Measurements from ENCODE around the gene SMG7.

The SMG7 gene

DNA sequence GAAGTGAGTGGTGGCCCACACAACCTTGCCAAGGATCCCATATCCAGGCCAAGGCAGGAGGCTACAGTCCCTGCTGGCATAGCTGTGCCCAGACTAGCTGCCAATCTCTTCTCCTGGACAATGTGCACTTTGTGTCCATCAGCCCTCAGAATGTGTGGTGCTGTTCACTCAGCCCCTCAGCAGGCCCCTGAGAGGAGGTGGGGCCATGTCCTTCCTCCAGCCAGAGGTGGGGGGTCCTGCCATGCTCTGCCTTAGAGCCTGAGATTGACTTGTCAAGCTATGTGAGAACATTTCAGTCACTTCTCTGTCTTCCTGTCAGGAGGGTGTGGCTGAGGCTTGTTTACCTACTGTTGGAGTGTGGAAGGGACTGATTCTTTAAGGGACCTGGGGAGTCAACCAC, 116.5 kb downstream of the SMG7 start:
- H3K9me3 ChIP-seq (ENCODE audit: control insufficient read depth, insufficient read depth, low read length) = no peaks in the 10 kb centered on the region
- peaks cover 9% of the 10 kb centered on the region for H3K4me1 ChIP-seq (ENCODE audit: insufficient read depth, low read length)

DNA sequence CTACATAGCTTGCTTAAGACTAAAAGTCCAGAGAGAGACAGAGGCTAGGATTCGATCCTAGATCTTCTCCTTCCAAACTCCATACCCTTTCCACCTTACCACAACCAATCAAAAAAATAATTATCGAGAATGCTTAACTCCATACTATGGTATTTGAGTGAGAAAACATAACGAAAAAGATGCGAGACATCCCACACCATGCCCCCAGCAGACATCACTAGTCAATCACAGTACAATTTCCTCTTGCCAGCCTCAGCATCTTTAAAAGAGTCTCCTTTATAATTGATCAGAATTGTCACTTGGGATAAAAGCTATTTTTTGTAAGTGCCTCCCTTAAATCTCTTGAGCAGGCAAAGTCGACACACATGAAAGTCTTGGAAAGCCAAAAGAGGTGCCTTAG, 117.1 kb downstream of the SMG7 start:
- Histone ChIP-seq H3K9ac (ENCODE audit: low read depth, low read length) (no peak overlapping the region), H3K36me3 (ENCODE audit: insufficient read depth, low read length) (no peaks in the 10 kb centered on the region), H3K4me1 (ENCODE audit: insufficient read depth, low read length) (peaks cover 9% of the 10 kb centered on the region), H3K9me3 (ENCODE audit: control insufficient read depth, insufficient read depth, low read length) (no peaks in the 10 kb centered on the region)

More for the DNA sequence above, 116.5 kb downstream of the SMG7 start:
- H3K9ac ChIP-seq (ENCODE audit: low read depth, low read length) = no peak overlapping the region
- H3K36me3 ChIP-seq (ENCODE audit: insufficient read depth, low read length) = no peaks in the 10 kb centered on the region

DNA sequence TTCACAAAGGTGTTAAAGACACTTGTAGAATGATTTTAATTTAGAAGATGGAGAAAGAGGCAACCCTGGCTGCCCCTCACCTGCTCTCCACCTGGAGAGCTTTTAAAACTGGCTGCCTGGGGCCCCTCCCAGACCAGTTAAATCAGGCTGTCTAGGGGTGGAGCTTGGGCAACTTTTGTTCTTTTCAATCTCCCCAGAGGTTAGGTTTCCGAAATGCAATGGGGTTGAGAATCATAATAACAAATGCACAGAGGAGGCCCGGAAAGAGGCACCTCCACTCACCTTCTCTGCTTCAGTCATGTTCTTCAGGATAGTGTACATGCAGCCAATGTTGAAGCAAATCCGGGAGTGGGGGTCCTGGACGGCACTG, 117.6 kb downstream of the SMG7 start:
- no peak overlapping the region for H3K9ac ChIP-seq (ENCODE audit: low read depth, low read length)
- peaks cover 9% of the 10 kb centered on the region for H3K4me1 ChIP-seq (ENCODE audit: insufficient read depth, low read length)
- H3K36me3 ChIP-seq (ENCODE audit: insufficient read depth, low read length) = no peaks in the 10 kb centered on the region
- no peaks in the 10 kb centered on the region for H3K9me3 ChIP-seq (ENCODE audit: control insufficient read depth, insufficient read depth, low read length)

DNA sequence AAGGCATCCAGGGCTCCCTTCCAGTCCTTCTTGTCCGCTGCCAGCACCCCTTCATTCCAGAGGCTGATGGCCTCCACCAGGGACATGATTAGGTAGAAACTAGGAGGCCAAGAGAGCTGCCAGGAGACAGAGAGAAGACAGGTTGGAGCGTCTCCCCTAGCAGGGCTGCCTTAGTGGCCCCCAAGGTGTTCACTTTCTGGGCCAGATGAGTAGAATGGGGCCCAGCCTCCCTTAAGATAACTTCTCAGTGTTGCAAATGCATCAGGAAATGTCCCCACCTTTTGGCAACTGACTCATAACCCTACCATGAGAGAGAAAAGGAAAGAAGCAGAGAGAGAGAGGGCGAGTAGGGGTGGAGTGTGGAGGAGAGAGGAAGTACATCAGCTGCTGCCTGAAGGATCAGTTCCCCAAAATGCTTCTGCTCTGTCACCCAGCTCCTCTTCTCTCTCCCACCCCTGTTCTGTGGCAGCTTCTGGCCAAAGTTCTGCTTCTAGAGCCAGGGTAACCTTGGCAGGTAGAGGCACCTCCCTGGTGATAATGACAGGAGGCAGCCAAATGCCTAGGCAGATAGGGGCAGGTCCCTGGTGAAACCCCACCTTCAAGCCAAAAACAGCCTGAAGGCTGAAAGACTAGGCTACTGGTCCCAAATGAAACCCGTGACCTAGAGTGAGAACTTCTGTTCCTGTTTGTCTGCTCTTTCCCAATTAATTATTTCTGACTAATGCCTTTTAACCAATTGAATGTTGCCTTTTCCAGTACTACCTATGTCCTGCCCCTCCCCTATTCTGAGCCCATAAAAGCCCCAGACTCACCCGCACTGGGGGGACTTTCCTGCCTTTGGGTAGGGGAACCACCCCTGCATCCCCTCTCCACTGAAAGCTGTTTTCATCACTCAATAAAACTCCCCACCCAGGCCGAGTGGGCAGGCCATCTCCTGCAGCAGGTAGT, 118.2 kb downstream of the SMG7 start, which contains the start of gene NCF2:
Gene NCF2 (minus strand): TSS at position 216 of the 948 bp plus-strand sequence. CDS start 130 bp downstream, at position 86.
- Histone ChIP-seq H3K9me3 (ENCODE audit: control insufficient read depth, insufficient read depth, low read length) (no peaks in the 10 kb centered on the region), H3K4me1 (ENCODE audit: insufficient read depth, low read length) (peaks cover 9% of the 10 kb centered on the region), H3K9ac (ENCODE audit: low read depth, low read length) (no peak within 1 kb of the TSS), H3K36me3 (ENCODE audit: insufficient read depth, low read length) (no peaks in the 10 kb centered on the region)

DNA sequence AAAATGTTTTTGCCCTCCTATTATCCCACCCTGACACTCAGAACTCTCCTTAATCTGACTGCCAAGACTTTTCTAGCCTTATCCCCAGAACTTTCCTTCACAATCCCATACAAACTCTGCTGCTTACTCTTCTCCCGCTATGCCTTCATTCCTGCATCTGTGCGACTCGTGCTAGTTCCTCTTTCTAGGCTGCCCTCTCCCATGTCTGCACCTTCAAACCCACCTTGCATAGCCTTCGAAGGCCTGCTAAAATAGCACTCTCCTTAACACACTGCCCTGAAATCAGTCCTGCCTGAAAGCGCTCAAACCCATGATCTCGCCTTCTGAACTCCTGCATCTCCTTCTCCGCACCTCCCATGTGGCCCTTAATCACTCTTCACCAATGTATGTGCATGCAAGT, 120.4 kb downstream of the SMG7 start:
- Histone ChIP-seq H3K9ac (ENCODE audit: low read depth, low read length) (no peak overlapping the region), H3K9me3 (ENCODE audit: control insufficient read depth, insufficient read depth, low read length) (no peaks in the 10 kb centered on the region), H3K36me3 (ENCODE audit: insufficient read depth, low read length) (no peaks in the 10 kb centered on the region), H3K4me1 (ENCODE audit: insufficient read depth, low read length) (peaks cover 9% of the 10 kb centered on the region)

DNA sequence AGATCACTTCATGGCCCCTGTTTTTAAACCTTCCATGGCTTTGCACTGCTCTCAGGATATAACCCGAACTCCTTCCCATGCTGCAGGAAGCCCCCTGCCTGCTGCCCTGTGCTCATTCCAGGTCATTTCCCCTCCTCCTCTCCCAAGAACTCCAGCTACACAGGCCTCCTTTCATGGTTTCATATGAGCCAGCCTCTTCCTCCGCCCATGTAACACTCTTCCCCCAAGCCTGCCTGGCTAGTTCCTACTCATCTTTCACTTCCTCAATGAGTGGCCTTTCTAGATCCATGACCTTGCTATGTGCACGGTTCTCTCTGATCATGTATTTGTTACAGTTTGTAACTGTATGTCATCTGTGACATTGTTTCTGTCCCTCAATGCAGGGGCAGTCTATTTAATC, 121.1 kb downstream of the SMG7 start:
- no peaks in the 10 kb centered on the region for H3K36me3 ChIP-seq (ENCODE audit: insufficient read depth, low read length)
- H3K9me3 ChIP-seq (ENCODE audit: control insufficient read depth, insufficient read depth, low read length) = no peaks in the 10 kb centered on the region
- H3K4me1 ChIP-seq (ENCODE audit: insufficient read depth, low read length) = peaks cover 9% of the 10 kb centered on the region
- H3K9ac ChIP-seq (ENCODE audit: low read depth, low read length) = no peak overlapping the region

DNA sequence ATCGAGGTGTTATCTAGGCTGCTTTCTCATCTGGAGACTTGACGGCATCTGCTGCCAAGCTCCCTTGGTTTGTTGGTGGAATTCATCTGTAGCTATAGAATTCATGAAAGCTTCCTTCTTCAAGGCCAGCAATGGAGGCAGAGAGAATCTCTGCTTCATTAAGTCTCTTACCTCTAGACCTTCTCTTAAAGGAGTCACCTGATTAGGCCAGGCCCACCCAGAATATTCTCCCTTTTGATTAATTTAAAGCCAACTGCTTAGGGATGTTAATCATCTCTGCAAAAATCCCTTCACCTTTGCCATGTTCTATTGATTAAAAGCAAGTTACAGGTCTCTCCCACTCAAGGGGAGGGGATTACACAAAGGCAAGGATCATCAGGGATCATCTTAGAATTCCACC, 123.2 kb downstream of the SMG7 start:
- Histone ChIP-seq H3K9me3 (ENCODE audit: control insufficient read depth, insufficient read depth, low read length) (no peaks in the 10 kb centered on the region), H3K9ac (ENCODE audit: low read depth, low read length) (no peak overlapping the region), H3K36me3 (ENCODE audit: insufficient read depth, low read length) (no peaks in the 10 kb centered on the region), H3K4me1 (ENCODE audit: insufficient read depth, low read length) (no peaks in the 10 kb centered on the region; the same call in 1 of the 2 replicates)

DNA sequence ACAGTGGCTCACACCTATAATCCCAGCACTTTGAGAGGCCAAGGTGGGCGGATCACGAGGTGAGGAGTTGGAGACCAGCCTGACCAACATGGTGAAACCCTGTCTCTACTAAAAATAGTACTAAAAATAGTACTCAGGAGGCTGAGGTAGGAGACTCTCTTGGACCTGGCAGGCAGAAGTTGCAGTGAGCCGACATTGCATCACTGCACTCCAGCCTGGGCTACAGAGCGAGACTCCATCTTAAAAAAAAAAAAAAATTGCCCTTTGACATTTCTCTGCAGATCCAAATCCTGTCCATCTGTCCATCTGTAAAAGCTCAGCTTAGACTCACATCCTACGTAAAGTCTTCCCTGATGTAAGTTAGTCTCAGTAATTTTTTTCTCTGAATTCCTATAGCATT, 124.2 kb downstream of the SMG7 start:
- Histone ChIP-seq H3K36me3 (ENCODE audit: insufficient read depth, low read length) (no peaks in the 10 kb centered on the region), H3K4me1 (ENCODE audit: insufficient read depth, low read length) (no peaks in the 10 kb centered on the region; the same call in 1 of the 2 replicates), H3K9me3 (ENCODE audit: control insufficient read depth, insufficient read depth, low read length) (no peaks in the 10 kb centered on the region; the same call in 1 of the 2 replicates), H3K9ac (ENCODE audit: low read depth, low read length) (no peak overlapping the region)

DNA sequence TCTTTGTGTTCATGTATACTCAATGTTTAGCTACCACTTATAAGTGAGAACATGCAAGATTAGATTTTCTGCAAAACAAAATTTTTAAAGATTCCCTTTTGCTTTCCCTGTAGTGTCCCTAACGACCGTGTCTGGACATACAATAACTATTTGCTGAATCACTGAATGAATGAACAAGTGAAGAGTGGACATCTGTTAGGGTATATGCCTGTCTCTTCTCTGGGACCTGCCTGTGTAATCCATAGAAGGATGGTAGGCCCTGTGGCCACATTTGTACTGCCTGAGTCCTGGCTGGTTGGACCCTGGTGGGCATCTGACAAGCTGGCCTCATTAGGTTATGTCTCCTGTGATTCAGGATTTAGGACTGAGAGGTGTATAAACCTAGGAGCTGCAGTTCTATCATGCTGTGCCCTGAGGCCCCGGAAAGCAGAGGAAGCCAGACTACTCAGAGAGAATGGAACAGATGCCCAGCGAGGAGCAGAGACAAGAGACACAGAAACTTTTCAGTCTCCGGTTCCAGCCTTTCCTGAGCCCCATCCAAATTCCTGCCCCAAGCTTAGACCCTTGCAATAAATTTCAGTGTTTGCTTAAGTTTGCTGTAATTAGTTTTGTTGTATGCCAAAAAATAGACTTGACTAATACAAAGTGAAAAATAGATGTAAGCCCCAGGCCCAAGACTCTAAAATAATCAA, 125.5 kb downstream of the SMG7 start:
- Histone ChIP-seq H3K9me3 (ENCODE audit: control insufficient read depth, insufficient read depth, low read length) (no peaks in the 10 kb centered on the region; the same call in 1 of the 2 replicates), H3K4me1 (ENCODE audit: insufficient read depth, low read length) (no peaks in the 10 kb centered on the region; the same call in 1 of the 2 replicates), H3K9ac (ENCODE audit: low read depth, low read length) (no peak overlapping the region), H3K36me3 (ENCODE audit: insufficient read depth, low read length) (no peaks in the 10 kb centered on the region)

DNA sequence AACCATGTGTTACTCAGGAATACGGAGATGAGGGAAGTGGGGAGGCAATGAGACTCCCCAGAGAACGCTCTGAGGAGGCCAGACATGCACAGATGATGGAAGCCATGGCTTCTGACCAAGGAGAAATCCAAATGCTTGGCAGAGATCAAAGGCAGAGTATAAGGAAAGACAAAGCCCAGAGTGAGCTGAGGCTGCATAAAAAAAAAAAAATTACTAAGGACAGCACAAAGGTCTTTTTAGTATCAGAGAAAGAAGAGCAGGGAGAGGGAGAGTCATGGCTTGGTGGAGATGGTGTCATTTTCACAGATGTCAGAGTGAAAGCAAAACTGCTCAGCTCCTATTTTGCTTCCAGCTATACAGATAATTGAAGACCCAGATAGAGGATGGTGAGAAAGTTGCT, 126.1 kb downstream of the SMG7 start:
- Histone ChIP-seq H3K4me1 (ENCODE audit: insufficient read depth, low read length) (no peaks in the 10 kb centered on the region), H3K9ac (ENCODE audit: low read depth, low read length) (no peak overlapping the region), H3K36me3 (ENCODE audit: insufficient read depth, low read length) (no peaks in the 10 kb centered on the region), H3K9me3 (ENCODE audit: control insufficient read depth, insufficient read depth, low read length) (no peaks in the 10 kb centered on the region; the same call in 1 of the 2 replicates)

DNA sequence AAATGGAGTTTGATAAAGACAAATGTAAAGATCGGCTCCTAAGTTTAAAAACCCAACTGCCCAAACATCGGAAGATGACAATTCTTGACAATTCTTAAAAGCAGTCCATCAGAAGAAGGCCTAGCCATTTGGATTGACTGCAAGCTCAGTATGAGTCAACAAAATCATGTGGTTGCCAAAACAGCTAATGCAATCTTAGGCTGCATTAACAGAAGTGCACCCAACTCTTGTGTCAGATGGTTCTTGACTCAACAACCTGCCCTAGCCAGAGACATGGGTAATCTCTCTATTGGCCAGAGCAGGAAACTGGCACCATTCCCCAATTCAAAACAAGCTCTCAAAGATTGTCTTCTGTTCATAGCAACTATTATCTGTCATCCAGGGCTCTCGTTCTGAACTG, 127.8 kb downstream of the SMG7 start:
- no peaks in the 10 kb centered on the region for H3K4me1 ChIP-seq (ENCODE audit: insufficient read depth, low read length)
- no peaks in the 10 kb centered on the region; the same call in 1 of the 2 replicates for H3K9me3 ChIP-seq (ENCODE audit: control insufficient read depth, insufficient read depth, low read length)
- no peak overlapping the region for H3K9ac ChIP-seq (ENCODE audit: low read depth, low read length)
- H3K36me3 ChIP-seq (ENCODE audit: insufficient read depth, low read length) = no peaks in the 10 kb centered on the region

DNA sequence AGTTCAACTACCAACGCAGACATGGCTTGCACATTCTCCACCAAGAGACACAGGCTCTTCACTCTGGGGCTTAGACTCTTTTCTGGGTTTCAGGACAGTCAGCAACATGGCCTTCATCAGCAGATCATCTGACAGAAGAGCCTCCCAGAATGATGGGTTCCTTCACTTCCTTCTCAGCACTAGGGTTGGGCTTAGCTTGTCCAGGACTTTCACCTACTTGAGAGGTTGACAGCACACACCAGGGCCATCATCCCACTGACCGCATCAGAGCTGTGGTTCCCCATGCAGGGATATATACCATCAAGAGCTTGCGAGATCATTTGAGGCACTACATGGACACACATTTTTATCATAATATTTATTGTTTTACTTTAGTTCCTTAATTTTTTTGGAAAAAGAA, 128.3 kb downstream of the SMG7 start:
- Histone ChIP-seq H3K4me1 (ENCODE audit: insufficient read depth, low read length) (no peaks in the 10 kb centered on the region), H3K9ac (ENCODE audit: low read depth, low read length) (no peak overlapping the region), H3K9me3 (ENCODE audit: control insufficient read depth, insufficient read depth, low read length) (no peaks in the 10 kb centered on the region; the same call in 1 of the 2 replicates), H3K36me3 (ENCODE audit: insufficient read depth, low read length) (no peaks in the 10 kb centered on the region)

DNA sequence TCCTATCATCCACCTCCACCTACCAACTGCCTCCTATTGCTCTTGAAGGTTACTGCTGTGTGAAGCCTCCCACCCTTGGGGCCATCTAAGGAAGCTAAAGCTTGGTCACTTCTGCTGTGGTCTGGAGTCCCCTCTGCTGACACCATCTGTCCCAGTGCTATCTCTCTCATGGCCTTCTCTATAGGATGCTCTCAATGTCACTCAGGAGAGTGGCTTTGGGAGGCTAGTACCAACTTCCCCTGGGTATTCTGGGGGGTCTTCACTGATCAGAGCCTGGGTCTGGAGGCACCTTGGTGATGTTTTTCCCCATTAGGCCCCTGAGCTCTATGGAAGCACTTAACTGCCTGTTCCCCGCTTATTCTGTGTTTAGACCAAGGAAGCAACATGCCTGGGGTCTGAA, 130.2 kb downstream of the SMG7 start:
- Histone ChIP-seq H3K36me3 (ENCODE audit: insufficient read depth, low read length) (no peaks in the 10 kb centered on the region), H3K4me1 (ENCODE audit: insufficient read depth, low read length) (no peaks in the 10 kb centered on the region), H3K9me3 (ENCODE audit: control insufficient read depth, insufficient read depth, low read length) (no peaks in the 10 kb centered on the region; the same call in 1 of the 2 replicates), H3K9ac (ENCODE audit: low read depth, low read length) (no peak overlapping the region)
